Activated B cell treated with CpG ODN at 0.5 μM for 24 hours (primary cell): Measurements from ENCODE around the gene IFRD2. TPM values are rescaled to one million over a fixed set of nuclear protein-coding genes. Genes with fewer than 3 reads are reported as not detected.
"Not testable (repeated sequence)": the region's sequence is repeated elsewhere in the genome, so short reads cannot be mapped to it uniquely, and the experiment has no call there.

ENCODE experiments used
- ATAC-seq: fragments of 200-7000 bp; cut with Tn5 transposase; one replicate; pipeline ENCODE4 v1.10.0; 2021; ENCODE audit warnings: low read depth, mild to moderate bottlenecking, moderate library complexity
- CTCF ChIA-PET: fragments of 350-600 bp; sonication (Branson Sonifier 250); formaldehyde crosslinking; loops from one replicate; lab custom pipeline; 2021; ENCODE audit warnings: antibody characterized with exemption; lab: Charles Lee
- POLR2A ChIA-PET: fragments of 350-600 bp; sonication (Branson Sonifier 250); formaldehyde crosslinking; loops from one replicate; lab custom pipeline; 2021; ENCODE audit warnings: antibody characterized with exemption; lab: Charles Lee
- DNase-seq: peaks from one replicate; pipeline ENCODE4 v3.0.0; 2022
- H3K27ac Mint-ChIP-seq: one replicate; pipeline ENCODE4 v1.8.0; 2020; ENCODE audit warnings: mixed read lengths
- H3K27me3 Mint-ChIP-seq: one replicate; pipeline ENCODE4 v1.8.0; 2021; ENCODE audit warnings: mixed read lengths
- H3K36me3 Mint-ChIP-seq: one replicate; pipeline ENCODE4 v1.8.0; 2021; ENCODE audit warnings: low read depth, mixed read lengths
- H3K4me1 Mint-ChIP-seq: one replicate; pipeline ENCODE4 v1.8.0; 2021; ENCODE audit warnings: mixed read lengths
- H3K4me3 Mint-ChIP-seq: one replicate; pipeline ENCODE4 v1.8.0; 2020; ENCODE audit warnings: mild to moderate bottlenecking, mixed read lengths
- H3K9me3 Mint-ChIP-seq: one replicate; pipeline ENCODE4 v1.8.0; 2020; ENCODE audit warnings: mixed read lengths
- CTCF ChIP-seq: fragments of 200-600 bp; IDR thresholded peaks from one replicate; pipeline ENCODE4 v1.8.0; 2022; ENCODE audit warnings: antibody characterized with exemption, mild to moderate bottlenecking
- intact Hi-C: fragments of 100-400 bp; cut with micrococcal nuclease; formaldehyde crosslinking; loops from one replicate; pipeline ENCODE4 v1.15.1; 2024
- total RNA-seq: library from RNA; stranded (reverse); gene quantifications from 2 replicates; pipeline ENCODE4 v1.2.3, GENCODE V29; 2022

The IFRD2 gene
- total RNA-seq, 1 donor from 2014 or later, result 105 TPM

GRCh38 chr3:50287262-50287661 is 5.0 kb downstream of the IFRD2 start:
- no peak for ATAC-seq
- H3K36me3 Mint-ChIP-seq, result peaks cover 47% of the 10 kb centered on the region
- POLR2A ChIA-PET, result interaction anchor here (1.0 kb wide), 1 partner anchor 50 kb away, joined by 4 read pairs; no protein-coding TSS in a partner anchor
- H3K27me3 Mint-ChIP-seq, result no peaks in the 10 kb centered on the region
- CTCF ChIA-PET, result no interaction called here
- peaks cover 8% of the 10 kb centered on the region for H3K4me1 Mint-ChIP-seq
- intact Hi-C loops, result no loop called here
- TF ChIP-seq CTCF, result no peak
- no peaks in the 10 kb centered on the region for H3K9me3 Mint-ChIP-seq
- H3K27ac Mint-ChIP-seq, result no peak overlapping the region
- no peak overlapping the region for H3K4me3 Mint-ChIP-seq
- no peak for DNase-seq

DNA sequence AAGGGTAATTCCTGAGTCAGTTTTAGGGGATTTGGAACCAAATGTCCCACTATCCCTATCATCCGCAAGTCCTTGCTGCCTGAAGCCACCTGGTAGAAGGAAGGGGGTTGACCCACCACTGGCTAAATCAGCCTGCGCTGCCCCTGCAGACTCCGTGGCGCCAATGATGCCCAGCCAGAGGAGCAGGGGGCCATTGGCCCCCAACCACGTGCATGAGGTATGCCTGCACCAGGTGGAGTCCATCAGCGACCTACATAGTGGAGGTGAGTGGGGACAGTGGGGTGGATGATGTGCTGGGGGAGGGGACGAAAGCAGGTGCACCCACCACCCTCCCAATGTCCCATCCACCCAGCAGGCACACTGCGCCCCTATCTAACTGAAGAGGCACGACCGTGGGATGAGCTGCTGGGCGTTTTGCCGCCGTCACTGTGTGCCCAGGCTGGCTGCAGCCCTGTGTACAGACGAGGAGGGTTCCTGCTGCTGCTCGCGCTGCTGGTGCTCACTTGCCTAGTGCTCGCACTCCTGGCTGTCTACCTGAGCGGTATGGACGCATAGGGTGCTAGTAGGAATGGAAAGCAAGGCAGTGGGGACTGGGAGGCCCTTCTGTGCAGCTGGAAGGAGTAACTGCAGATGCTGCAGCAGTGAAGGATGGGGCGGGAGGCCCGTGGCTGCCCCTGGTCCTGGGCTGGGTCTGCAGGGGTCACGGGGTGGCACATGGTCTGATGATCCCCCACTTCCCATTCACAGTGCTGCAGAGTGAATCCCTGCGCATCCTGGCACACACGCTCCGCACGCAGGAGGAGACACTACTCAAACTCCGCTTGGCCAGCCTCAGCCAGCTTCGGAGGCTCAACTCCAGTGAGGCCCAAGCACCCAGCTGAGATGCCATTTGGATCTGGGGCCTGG is 5.7 kb downstream of the IFRD2 start:
- TF ChIP-seq CTCF, result no peak
- intact Hi-C loops, result no loop called here
- peaks cover 6% of the 10 kb centered on the region for H3K4me1 Mint-ChIP-seq
- H3K36me3 Mint-ChIP-seq, result peaks cover 46% of the 10 kb centered on the region
- no peak overlapping the region for H3K27ac Mint-ChIP-seq
- POLR2A ChIA-PET, result no interaction called here
- DNase-seq, result no peak
- H3K9me3 Mint-ChIP-seq, result no peaks in the 10 kb centered on the region
- no peak for ATAC-seq
- no peak overlapping the region for H3K4me3 Mint-ChIP-seq
- H3K27me3 Mint-ChIP-seq, result no peaks in the 10 kb centered on the region
- CTCF ChIA-PET, result no interaction called here

DNA sequence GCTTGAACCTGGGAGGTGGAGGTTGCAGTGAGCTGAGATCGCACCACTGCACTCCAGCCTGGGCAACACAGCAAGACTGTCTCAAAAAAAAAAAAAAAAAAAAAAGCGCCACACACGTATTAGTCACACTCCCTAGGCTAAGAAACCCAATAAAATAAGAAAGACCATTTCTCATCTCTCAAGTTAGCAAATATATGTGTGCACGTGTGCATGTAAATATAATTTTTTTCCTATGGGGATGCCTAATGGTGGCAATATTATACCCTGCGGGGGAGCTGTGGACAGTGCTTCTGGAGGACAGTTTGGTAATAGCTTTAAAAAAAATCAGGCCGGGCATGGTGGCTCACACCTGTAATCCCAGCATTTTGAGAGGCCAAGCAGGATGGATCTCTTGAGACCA is 8.1 kb downstream of the IFRD2 start:
- DNase-seq, H3K27ac Mint-ChIP-seq, H3K27me3 Mint-ChIP-seq, CTCF ChIA-PET, ATAC-seq, H3K4me1 Mint-ChIP-seq, H3K9me3 Mint-ChIP-seq, POLR2A ChIA-PET, intact Hi-C loops, H3K4me3 Mint-ChIP-seq: not testable (repeated sequence)
- H3K36me3 Mint-ChIP-seq, result peaks cover 30% of the 10 kb centered on the region

DNA sequence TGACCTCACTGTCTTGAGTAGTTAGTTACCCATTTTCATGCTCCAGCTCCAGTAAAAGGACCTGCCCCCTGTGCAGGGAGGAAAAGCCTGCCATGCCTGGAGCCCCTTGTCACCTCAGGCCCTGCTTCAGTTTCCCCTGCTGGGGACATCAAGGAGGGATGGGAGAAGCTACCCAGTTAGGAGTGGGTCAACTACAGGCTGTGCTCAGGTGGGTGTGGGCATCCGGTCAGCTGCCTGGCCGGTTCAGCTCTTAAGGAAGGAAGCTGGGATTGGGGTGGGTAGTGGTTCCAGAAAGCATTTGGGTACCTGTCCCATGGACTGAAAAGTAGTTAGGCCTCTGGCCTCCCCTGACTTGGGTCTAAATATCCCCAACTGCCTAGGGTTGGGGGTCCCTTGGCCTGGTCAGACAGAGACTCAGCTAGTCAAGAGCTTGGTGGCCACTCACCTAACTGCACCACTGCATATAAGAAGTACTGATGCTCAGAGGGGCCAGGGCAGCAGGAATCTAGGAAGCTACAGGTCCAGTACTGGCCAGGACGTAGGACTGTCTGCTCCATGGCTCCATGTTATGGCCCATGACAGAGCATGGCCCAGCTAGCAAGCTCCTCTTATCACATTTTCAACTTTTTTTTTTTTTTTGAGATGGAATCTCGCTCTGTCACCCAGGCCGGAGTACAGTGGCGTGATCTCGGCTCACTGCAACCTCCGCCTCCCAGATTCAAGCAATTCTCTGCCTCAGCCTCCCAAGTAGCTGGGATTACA is 12.8 kb downstream of the IFRD2 start:
- no peak for TF ChIP-seq CTCF
- H3K4me3 Mint-ChIP-seq, result no peak overlapping the region
- H3K4me1 Mint-ChIP-seq, result peaks cover 13% of the 10 kb centered on the region
- ATAC-seq (no peak), DNase-seq (no peak)
- no peaks in the 10 kb centered on the region for H3K9me3 Mint-ChIP-seq
- ChIA-PET CTCF (interaction anchor here (0.7 to 1.4 kb wide), 3 partner anchors 12 to 84 kb away, joined by 3 read pairs; no protein-coding TSS in a partner anchor), POLR2A (interaction anchor here (0.7 to 1.6 kb wide), 2 partner anchors 13 to 42 kb away, joined by 4 to 7 read pairs; partner anchors contain the start of gene IFRD2)
- H3K36me3 Mint-ChIP-seq, result no peaks in the 10 kb centered on the region
- H3K27ac Mint-ChIP-seq, result no peak overlapping the region
- intact Hi-C loops, result no loop called here
- H3K27me3 Mint-ChIP-seq, result peaks cover 19% of the 10 kb centered on the region

- ChIA-PET POLR2A (no interaction called here), CTCF (interaction anchor here (1.4 kb wide), 1 partner anchor 84 kb away, joined by 3 read pairs; no protein-coding TSS in a partner anchor)
- intact Hi-C loops, result no loop called here
- no peak within 1 kb of the TSS for H3K27ac Mint-ChIP-seq
- no peak for TF ChIP-seq CTCF
- H3K27me3 Mint-ChIP-seq, result peaks cover 24% of the 10 kb centered on the region
- DNase-seq, result no peak
- H3K4me1 Mint-ChIP-seq, result peaks cover 18% of the 10 kb centered on the region
- ATAC-seq, result no peak
- H3K4me3 Mint-ChIP-seq, result no peak within 1 kb of the TSS
- H3K36me3 Mint-ChIP-seq, result no peaks in the 10 kb centered on the region
- no peaks in the 10 kb centered on the region for H3K9me3 Mint-ChIP-seq
Observed at GRCh38 chr3:50278880-50279224, 13.4 kb downstream of the IFRD2 start, which contains the start of gene LSMEM2. TSS of gene LSMEM2 (plus strand) at chr3:50279087. CDS start at chr3:50279114, 27 bp downstream.
